CD4-positive, alpha-beta T cell treated with Interferon gamma for 1 hour (primary cell): ENCODE results near the gene MYRIP.
"Not testable (repeated sequence)": the region's sequence is repeated elsewhere in the genome, so short reads cannot be mapped to it uniquely, and the experiment has no call there.

ENCODE experiments used
- DNase-seq: peaks from one replicate; pipeline ENCODE4 v3.0.0-alpha.2; 2020

The MYRIP gene

GRCh38 chr3:39977058-39977794 lies 167.8 kb downstream of the MYRIP start:
- no peak for DNase-seq

- no peak for DNase-seq
These were observed 168.9 kb downstream of the MYRIP start for GRCh38 chr3:39978308-39978707.

GRCh38 chr3:39980058-39980457 lies 170.6 kb downstream of the MYRIP start:
- DNase-seq = no peak

DNA sequence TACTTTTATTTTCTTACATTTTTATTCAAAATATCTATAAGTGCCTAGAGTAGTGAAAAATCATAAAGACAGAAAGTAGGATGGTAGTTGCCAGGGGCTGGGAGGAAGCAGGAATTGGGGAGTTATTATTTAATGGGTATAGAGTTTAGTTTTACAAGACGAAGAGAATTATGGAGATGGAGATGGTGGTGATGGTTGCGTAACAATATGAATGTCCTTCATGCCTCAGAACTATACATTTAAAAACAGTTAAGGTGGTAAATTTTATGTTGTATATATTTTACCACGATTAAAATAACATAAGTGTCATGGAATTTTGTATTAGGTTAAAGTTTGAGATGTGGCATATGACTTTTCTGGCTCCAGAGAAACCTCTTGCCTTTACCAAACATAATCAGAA lies 171.4 kb downstream of the MYRIP start:
- no peak for DNase-seq

GRCh38 chr3:39981547-39982184 lies 172.3 kb downstream of the MYRIP start:
- DNase-seq = no peak

DNA sequence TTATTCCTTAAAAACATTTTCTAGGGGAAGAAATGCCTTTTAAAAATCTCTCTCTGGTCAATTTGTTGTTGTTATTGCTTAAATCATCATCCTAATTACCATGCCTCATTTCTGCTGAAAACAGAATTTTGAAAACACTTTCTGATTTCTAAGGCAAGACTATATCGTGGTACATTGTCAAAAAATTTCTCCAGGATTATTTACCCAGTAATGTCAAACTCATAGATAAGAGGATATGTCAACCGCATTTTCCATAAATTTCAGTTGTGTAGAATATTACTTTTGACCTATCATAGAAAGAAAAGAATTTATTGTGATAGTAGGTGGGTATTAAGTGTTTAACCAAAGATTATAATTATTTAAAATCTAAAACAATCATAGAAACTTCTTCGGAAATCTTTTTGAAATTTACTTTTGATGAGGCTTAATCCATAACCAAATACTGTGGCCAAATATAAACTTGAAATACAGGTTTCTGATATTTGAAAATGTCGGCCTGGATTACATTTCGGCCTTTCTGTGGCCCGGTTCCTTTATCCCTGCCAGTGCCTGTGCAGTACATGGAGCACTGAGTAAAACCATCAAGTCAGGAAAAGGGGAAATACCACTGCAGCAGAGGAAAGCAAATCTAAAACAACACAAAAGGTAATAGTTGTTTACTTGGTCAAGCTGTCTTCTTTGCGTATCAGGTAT lies 173.4 kb downstream of the MYRIP start:
- no peak for DNase-seq

- no peak for DNase-seq
These were observed 180.3 kb downstream of the MYRIP start for GRCh38 chr3:39989746-39990145.

- no peak for DNase-seq
These were observed 181.1 kb downstream of the MYRIP start for GRCh38 chr3:39990532-39990931.

DNA sequence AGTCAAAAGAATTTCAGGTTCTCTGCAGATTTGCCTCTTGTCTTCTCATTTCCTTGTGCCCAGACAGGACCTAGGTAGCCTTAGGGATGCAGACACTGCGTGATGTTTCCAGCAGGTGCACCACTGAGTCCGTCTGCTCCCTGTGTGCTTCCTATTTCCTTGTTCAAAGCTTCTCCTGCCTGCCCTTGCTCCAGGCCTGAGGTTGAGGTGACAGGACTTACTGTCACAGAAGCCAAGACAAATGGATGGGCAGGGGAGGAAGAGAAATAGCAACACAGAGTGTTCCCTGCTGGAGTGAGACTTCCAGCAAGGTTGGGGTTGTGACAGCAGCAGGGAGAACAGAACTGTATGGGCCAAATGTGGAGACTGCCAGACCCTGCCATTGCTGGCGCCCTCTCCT lies 199.4 kb downstream of the MYRIP start:
- DNase-seq = no peak

GRCh38 chr3:40009991-40010390 lies 200.6 kb downstream of the MYRIP start:
- DNase-seq = no peak

DNA sequence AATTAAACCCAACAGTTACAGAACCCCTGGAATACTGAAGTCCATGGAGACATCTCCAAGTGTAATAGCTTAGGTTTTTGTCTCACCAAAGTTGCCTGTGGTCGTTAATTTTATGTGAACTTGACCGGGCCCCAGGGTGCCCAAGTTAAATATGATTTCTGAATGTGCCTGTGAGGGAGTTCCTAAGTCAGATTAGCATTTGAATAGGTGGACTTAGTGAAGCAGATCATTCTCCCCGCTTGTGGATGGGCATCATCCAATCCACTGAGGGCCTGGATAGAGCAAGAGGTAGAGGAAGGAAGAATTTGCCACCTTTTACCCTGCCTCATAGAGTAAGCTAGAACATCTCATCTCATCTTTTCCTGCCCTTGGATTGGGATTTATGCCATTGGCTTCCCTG lies 203.0 kb downstream of the MYRIP start:
- no peak for DNase-seq

- no peak for DNase-seq
These were observed 207.0 kb downstream of the MYRIP start for GRCh38 chr3:40016391-40016790.

DNA sequence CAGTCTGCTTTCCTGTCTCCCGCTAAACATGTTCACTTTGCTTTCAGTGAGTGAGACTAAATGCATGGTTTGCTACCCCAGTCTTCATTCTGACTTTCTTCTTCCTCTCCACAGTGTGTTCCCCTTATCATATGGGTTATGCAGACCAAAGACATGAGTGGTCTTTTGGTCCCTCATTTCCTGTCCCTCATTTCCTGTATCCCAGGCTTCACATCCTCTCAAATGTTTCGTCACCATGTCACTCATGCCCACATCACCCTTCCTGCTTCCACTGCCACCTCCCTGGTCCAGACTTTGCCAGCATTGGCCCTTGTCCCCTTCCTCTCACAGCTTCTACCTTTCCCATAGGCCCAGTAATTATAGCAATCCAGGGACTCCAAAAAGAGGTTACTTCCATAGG lies 209.0 kb downstream of the MYRIP start:
- no peak for DNase-seq

- DNase-seq = no peak
These were observed 210.0 kb downstream of the MYRIP start for GRCh38 chr3:40019376-40019775.

GRCh38 chr3:40020689-40021088 lies 211.3 kb downstream of the MYRIP start:
- no peak for DNase-seq

GRCh38 chr3:40021338-40021737 lies 211.9 kb downstream of the MYRIP start:
- no peak for DNase-seq

GRCh38 chr3:40022297-40022827 lies 213.0 kb downstream of the MYRIP start:
- no peak for DNase-seq

- no peak for DNase-seq
These were observed 215.1 kb downstream of the MYRIP start for GRCh38 chr3:40024526-40024925.

GRCh38 chr3:40025892-40026291 lies 216.5 kb downstream of the MYRIP start:
- not testable (repeated sequence) for DNase-seq

DNA sequence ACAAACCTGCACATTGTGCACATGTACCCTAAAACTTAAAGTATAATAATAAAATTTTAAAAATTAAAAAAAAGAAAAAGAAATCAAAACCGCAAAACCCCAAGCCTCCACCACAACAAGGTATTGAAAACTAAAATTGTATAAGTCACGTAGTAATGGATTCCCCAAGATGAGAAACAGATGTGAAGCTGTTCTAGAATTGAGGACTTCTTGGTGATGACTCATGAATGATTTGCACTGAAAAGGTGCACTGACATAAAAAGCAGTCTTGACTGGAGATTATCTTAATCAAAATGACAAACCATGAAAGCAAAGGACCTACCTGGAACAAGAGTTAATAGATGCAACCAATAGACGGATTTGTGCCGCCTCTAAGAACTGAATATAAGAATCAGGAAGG lies 225.8 kb downstream of the MYRIP start:
- DNase-seq = no peak

- DNase-seq = no peak
These were observed 228.2 kb downstream of the MYRIP start for GRCh38 chr3:40037582-40037981.

DNA sequence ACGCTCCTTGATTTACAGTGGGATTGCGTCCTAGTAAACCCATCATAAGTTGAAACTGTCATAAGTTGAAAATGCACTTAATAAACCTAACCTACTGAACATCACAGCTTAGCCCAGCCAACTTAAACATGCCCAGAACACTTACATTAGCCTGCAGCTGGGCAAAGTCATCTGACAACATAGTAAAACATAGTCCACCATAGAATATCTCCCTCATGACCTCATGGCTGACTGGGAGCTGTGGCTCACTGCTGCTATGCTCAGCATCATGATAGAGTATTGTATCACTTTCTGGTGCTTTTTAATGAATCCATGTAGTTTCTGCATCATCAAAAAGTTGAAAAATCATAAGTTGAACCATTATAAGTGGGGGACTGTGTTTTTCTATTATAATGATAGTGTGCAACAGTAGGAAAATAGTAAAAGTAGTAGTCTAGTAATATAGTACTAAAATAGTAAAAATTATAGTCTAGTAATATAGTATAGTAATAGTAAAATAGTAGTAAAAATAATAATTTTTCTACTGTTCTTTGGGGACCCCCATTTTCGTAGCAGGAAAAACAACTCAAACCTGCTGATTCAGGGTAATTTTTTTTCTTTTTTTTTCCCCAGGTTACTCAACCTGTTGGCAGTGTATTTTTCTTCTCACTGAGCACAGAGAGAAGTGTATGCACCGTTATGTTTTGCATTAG lies 233.5 kb downstream of the MYRIP start:
- no peak for DNase-seq

- DNase-seq = no peak
These were observed 234.0 kb downstream of the MYRIP start for GRCh38 chr3:40043444-40043755.

GRCh38 chr3:40044487-40044886 lies 235.1 kb downstream of the MYRIP start:
- DNase-seq = no peak
